HG02678 (cell line): ENCODE measurements around the gene GLCCI1.
"Not testable (repeated sequence)": the region's sequence is repeated elsewhere in the genome, so short reads cannot be mapped to it uniquely, and the experiment has no call there.

Source experiments
- ATAC-seq: cut with Tn5 transposase; IDR thresholded peaks from one replicate; pipeline ENCODE4 v1.9.1; 2021; ENCODE audit warnings: mild to moderate bottlenecking, moderate library complexity; ENCODE audit not compliant: unreplicated experiment

Gene GLCCI1

DNA sequence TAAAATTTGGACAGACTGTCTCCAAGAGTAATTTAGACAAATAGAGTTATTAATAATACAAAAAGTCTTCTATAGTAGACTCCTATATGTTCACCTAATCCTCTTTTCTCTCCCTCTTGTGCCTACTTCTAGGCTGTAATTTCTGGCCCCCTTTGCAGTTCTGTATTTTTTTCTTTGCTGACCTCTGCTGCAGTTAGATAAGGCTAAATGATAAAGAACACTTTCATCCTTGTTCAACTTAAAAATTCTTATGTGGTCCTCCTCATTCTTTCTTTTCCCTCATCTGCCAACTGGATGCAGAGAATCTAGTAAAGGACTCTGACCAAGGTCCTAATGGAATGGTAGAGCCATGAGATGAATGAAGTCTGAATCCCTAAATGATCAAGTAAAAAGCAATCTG lies 20.1 kb downstream of the GLCCI1 start:
- no peak for ATAC-seq

DNA sequence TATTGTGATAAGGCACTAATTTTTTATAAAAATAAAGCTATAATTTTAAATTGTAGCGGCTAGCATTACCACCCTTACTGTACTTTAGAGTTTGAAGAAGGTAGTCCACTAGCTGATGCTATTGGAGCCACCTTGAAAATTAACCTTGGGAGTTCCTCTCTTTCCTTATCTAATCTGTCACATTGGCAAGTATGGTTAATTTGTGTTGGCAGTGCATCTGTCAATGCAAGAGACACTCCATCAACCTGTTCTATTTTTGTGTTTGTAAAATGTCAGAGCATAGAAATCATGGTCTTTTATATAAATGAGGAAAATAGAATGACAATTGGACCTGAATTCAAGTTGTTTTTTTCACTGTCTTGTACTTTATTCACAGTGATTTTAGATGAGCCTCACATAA lies 20.5 kb downstream of the GLCCI1 start:
- ATAC-seq, result no peak

DNA sequence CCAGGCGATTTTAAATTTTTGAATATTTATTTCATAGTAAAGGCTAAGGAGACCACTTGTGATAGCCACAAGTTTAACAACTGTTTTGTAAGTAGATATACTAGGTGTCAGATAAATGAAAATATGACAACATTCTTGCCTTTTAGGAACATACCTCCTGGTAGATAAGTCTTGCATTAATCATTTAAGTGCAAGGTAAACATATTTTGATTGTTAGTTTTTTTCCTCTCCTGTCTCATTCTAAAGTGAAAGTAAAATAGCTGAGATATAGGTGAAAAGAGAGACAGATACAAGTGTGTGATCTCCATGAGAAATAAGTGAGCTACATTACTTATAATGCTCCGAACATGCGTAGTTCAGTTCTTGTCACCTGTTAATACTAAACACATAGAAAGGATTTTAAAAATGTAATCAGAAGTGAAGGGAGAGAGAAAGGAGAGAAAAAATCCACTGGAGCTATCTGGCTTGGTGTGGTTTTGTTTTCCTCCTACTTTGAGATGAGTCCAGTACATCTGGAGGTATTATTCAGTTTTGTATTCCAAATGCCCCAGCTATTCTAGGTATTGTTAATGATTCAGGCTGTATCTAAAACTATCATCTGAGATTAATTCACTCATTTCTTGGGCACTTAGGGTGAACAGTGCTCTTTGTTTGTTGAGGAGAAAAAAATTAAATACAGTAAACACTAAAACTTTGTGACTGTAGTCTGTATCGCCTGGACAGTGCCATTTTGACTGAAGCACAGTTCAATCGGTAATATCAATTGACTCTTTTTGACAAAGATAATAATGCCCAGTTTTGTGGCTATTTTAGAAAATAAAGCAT lies 21.2 kb downstream of the GLCCI1 start:
- ATAC-seq, result no peak

DNA sequence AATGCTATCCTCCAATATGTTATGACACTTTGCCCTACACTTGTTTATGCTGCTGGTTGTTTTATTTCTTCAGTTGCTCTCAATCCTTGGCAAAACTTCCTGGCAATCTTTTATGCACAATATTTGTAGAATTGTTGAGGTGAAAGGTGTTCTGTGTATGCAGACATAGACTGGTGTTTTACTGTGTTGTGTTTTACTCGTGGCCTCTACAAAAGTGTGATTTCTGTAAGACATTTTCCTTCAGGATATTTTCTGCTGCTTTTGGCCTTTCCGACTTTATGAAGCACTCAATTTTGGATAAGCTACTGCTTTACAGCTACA lies 21.8 kb downstream of the GLCCI1 start:
- no peak for ATAC-seq

DNA sequence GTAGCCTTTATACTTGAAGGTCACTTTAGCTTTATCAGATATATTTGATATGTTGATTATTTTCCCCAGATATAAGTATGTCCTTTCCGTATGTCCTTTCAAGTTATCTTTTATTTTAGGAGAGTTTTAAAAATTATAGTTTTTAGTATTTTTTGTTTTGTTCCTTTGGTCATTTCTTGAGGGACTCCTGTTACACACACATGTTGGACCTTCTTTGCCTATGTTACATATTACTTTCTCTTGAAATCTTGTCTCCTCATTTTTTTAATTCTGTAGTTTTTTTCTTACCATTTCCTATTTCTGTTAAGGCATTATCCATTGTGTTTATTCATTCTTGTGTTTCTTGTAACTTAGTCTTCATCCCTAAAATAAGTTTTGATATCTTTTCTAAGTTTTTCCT lies 23.9 kb downstream of the GLCCI1 start:
- ATAC-seq, result no peak

DNA sequence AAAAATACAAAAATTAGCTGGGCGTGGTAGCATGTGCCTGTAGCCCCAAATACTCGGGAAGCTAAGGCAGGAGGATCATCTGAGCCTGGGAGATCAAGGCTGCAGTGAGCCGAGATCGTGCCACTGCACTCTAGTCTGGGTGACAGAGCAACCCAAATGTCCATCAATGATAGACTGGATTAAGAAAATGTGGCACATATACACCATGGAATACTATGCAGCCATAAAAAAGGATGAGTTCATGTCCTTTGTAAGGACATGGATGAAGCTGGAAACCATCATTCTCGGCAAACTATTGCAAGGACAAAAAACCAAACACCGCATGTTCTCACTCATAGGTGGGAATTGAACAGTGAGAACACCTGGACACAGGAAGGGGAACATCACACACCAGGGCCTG lies 26.8 kb downstream of the GLCCI1 start:
- ATAC-seq, result not testable (repeated sequence)

DNA sequence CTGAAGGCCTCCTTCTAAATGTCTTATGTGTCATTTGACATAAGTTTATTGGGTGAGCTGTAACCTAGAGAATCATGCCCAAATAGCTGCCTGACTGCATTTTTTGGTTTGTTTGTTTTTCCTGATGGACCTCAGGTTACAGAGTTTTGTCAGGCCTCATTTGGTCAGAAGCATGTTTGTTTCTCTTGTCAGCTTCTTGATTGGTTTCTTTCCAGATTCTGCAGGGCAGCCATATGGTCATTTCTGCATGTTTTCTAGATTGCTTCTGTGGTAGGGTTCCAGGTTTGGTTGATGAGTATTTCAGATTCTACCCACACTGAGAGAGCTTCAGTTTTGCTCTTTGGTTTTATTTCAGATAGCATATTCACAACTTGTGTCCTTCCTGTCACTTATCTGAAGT lies 28.0 kb downstream of the GLCCI1 start:
- ATAC-seq, result peak; percentile 48

DNA sequence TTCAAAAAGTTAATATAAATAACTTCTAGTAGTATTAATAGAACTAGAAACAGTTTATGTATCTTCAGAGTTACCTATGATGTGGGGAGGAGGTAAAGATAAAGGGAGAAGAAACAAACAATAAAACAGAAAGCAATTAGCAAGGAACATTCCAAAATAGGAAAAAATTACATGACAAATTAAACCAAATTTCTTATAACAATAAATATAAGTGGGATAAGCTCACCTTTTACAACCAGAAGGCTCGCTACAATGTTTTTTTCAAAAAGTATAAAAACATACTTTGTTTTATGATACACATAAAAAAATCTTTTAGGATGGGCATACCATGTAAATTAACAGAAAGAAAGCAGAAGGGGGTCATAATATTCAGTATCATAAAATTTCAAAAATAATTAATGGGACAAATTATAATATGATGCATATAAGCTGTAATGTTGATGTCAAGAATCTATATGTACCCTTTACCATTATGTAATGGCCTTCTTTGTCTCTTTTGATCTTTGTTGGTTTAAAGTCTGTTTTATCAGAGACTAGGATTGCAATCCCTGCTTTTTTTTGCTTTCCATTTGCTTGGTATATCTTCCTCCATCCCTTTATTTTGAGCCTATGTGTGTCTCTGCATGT lies 31.8 kb downstream of the GLCCI1 start:
- no peak for ATAC-seq

DNA sequence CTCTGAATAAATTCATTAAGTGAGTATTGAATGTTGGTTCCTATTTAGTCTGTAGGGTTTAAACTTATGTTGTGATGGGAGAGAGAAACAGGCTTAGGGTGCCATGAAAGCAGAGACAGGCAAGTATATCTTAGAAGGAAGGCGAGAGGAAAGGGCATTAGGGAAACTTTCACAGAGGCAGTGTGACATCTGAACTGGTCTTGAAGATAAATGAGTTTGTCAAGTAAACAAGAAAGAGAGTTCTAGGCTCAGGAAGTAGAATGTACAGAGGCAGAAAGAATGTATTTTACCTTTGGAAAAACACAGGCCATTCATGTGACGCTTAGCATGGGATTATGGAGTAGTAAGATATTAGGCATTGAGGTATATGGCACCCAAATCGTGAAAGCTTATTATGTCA lies 34.5 kb downstream of the GLCCI1 start:
- ATAC-seq, result no peak

DNA sequence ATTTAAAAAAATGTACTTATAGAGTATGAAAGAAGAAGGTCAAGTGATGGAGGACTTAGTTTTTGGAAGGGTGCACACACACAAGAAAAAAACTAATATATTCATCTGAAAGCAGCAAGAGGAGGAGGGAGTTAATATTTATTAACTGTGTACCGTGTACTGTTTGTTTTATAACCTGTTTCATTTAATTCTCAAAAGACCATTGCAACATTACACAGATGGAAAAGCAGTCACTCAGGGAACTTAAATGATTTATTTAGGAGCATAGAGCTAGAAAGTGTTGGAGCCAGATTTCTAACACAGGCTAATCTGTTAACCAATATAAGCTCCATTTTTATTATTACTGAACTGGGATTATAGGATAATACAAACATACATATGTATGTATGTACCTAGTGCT lies 36.7 kb downstream of the GLCCI1 start:
- no peak for ATAC-seq

DNA sequence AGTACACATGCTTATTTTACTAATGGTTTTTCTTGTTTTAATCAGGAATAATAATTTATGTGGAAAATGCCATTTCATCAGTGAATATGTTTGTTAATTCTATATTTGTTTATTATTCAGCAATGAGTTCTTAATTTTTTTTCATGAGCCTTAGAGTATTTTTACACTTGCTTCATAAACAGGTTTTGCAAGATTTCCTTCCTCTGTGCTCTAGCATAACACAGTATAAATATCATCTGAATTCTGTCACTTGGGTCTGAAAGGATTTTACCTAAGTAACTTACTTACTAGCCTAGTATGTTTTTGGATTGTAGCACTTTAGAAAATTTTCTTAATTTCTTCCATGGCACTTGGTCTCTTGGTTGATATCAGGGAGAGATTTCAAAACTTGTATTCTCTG lies 45.8 kb downstream of the GLCCI1 start:
- ATAC-seq, result no peak

DNA sequence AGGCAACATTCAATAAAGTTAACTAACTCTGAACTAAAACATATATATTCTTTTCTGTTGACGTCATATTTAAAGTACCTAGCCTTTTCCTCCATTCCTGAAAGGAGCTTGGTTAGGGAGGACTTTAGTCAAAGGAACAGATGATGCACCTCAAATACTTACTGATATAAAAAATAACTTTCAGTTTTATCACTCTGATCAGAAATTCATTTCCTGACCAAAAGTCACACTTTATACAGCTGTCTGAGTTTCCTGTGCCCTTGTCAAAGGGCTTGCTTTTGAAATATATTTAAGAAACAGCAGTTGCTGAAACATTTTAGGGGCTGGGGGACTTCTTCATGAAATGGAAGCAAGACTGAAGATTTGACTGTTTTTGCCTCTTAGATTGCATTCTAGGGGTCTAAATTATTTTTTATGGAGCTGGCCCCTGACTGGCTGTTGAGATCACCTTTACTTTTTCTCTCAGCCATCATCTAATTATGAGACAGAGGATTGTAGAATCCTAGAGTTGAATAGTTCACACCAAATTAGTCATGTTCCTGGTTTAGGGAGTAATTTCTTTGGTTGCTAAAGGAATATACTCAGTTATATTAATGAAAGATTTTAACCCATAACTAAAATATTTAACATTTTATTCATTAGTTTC lies 46.6 kb downstream of the GLCCI1 start:
- ATAC-seq, result no peak

DNA sequence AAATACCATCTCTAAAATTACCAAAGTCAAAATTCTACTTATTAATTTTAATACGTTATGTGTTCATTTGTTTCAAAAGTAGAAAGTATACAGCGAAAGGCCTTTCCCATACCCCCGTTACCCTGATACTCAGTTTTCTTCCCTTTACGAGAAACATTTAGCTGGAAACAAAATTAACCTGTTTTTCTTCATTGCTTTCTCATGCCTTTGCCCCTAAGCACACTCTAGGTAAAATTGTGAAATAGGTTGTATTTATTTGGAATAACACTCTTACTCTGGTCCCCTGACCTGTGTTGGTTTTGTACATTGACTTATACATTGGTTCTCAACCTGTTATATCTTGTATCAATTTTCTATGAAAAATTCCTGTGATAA lies 47.1 kb downstream of the GLCCI1 start:
- no peak for ATAC-seq

DNA sequence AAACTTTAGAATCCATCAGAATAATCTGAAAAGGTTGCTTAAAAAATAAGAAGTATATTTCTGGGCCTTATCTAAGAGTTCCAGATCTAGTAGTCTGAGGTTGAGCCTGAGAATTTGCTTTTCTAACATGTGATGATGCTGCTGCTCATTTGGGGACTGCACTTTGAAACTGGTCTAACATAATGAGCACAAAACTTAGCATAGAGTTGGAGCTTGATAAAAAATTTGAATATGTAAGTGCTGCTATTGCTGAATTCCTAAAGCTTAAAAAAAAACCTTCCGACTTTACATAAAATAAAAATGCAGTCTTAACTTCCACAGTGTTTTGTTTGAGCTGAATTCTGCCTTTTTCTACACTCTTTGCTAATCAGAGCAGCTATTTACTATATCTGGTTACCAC lies 48.8 kb downstream of the GLCCI1 start:
- no peak for ATAC-seq

DNA sequence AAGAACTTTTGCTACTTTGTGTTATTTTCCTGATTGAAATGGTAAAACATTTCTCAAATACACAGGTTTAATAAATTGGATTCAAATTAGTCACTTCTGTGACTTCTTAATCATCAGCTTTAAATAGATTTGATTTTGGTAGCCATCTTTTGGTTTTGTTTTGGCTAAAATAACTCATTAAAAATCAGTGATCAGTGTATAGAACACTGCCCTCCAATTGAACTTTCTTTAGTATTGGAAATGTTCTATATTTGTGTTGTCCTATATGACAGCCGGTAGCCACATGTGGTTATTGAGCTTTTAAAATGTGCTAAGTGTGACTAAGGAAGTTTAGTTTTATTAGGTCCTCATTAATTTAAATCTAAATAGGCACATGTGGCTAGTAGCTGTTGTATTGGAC lies 50.4 kb downstream of the GLCCI1 start:
- ATAC-seq, result no peak

DNA sequence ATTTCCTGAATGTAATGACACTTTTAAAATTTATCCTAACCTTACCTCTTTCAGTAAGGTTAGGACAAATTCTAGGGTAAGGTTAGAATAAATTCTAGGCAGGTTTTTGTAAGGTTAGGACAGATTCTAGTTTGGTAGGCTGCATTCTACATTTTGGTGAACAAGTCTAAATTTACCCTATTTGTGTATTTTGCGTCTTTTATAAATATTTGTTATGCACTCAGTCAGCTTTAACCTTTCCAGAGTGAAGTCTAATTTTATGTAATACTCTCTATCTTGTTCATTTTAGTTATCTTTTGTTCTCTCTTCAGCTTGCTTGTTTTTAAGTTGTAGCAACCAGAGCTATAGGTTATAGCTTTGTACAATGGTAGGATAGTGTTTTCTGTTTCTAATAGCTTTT lies 54.0 kb downstream of the GLCCI1 start:
- no peak for ATAC-seq

DNA sequence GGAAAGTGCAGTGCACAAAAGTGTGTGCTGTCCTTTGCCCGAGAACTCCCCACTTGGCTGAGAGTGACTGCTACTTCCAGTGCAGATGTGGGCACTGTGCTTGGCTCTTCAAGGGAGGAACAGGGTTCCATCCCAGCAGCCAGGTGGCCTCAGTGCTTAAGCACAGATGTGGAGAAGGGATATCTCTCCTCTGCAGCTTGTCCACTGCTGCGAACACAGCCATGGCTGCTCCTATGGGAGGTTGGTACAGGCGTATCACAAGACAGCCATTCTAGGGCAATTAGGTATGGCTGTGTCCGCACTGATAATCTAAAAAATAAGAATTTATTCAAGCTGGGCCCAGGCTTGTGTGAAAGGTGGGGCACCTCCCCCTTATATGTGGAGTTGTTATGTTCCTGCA lies 66.6 kb downstream of the GLCCI1 start:
- no peak for ATAC-seq

DNA sequence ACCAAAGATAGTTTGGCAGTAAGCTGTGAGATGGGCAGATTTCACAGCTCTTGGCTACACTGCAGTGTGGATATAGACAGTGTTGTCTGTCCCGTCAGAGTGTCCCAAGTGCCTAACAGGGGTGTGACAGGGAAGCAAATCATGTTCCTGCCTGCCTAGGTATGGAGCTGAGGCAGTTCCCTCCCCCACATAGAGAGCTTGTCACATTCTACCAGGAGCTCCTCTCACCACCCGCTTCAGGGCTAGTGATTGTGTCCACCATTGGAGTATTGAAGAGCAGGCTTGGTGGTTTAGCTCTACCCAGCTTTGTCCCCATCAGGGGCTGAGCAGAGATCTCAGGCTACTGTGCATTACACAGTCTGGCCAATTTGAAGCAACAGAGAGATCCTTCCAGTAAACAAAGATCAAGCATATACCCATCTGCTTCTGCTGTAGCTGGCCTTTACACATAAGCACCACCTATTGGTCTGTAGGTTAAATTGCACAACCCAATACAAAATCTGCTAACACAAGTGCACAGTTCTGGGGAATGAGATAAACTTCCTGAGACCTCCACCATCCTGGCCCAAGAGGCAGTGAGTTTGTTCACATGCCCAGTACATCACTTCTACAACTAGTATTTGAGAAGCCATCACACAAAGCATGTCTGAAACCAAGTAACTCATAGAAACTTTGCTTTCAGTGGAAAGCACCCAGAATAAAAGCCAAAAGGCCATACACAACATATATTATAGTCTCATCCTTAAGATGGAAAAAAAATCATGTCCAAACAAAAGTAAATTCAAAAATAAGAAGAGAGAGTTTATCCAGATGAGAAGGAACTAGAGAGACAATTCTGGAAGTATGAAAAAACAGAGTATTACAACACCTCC lies 67.3 kb downstream of the GLCCI1 start:
- ATAC-seq, result no peak

DNA sequence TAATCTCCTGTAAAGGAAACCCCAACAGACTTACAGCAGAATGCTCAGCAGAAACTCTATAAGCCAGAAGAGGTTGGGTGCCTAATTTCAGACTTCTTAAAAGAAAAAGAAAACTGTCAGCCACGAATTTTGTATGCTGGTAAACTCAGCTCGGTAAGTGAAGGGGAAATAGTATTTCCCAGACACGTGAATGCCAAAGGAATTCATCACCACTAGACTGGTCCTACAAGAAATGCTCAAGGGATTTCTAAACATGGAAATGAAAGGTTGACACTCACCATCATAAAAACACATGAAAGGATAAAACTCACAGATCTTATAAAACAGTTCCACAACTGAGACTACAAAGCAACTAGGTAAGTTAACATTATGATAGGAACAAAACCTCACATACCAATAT lies 68.6 kb downstream of the GLCCI1 start:
- no peak for ATAC-seq

DNA sequence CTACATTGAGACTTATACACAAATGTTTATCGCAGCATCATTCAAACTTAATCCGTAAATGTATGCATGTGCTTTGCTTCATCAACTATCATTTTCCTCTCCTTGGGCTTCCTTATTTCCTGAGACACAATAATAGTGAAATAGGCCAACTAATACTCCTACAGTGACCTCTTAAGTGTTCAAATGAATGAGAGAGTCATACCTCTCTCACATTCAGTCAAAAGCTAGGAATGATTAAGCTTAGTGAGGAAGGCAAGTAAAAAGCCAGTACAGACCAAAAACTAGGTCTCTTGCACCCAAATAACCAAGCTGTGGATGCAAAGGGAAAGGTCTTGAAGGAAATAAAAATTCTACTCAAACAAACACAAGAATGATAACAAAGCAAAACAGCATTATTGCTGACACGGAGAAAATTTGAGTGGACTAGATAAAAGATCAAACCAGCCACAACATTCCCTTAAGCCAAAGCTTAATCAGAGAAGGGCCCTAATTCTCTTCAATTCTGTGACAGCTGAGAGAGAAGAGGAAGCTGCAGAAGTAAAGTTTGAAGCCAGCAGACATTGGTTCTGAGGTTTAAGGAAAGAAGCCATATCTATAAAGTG lies 72.3 kb downstream of the GLCCI1 start:
- ATAC-seq, result no peak
